HCT116 (cell line): Measurements from ENCODE around the gene SARS2. TPM values are rescaled to one million over a fixed set of nuclear protein-coding genes. Genes with fewer than 3 reads are reported as not detected.

Source experiments
- ATAC-seq: fragments of 200-7000 bp; cut with Tn5 transposase; 2 replicates; pipeline ENCODE4 v1.9.1; 2020; ENCODE audit warnings: mild to moderate bottlenecking, moderate library complexity
- BruUV-seq: library from RNA; stranded (reverse); fragments of 400-500 nt; replicated peaks from 2 replicates; lab custom pipeline; 2021; lab: Mats Ljungman, UMichigan
- CTCF ChIA-PET: fragments of 300-600 bp; sonication (Branson Sonifier 250); formaldehyde crosslinking; loops from one replicate; lab custom pipeline; 2021; ENCODE audit warnings: antibody characterized with exemption; lab: Charles Lee
- POLR2A ChIA-PET: fragments of 300-600, 350-600 bp; sonication (Branson Sonifier 250); formaldehyde crosslinking; loops from one replicate; lab custom pipeline; 2021; ENCODE audit warnings: antibody characterized with exemption; lab: Charles Lee
- RAD21 ChIA-PET, 2 experiments: fragments of 300-600 bp; sonication (Branson Sonifier 250); formaldehyde crosslinking; loops; one replicate each; lab custom pipeline; 2023; ENCODE audit warnings: low total read pairs in 2 of 2; ENCODE audit not compliant: uncharacterized antibody in 2 of 2, unreplicated experiment in 2 of 2, low non-redundant PET in 1 of 2; lab: Charles Lee
- DNase-seq: peaks from one replicate; pipeline ENCODE4 v3.0.0-alpha.2; 2010; ENCODE audit warnings: low read depth, low spot score
- H2AFZ ChIP-seq: fragments of 200-600 bp; shearing (Covaris generic), sonication (generic); 2 replicates; pipeline ENCODE4 v1.6.1; 2017; ENCODE audit warnings: low read depth, mixed run types, mixed read lengths, antibody characterized with exemption, low read length; ENCODE audit not compliant: poor library complexity, severe bottlenecking
- H3K27ac ChIP-seq: 2 replicates; pipeline ENCODE4 v1.5.1; 2012; ENCODE audit warnings: low read depth, low read length
- H3K27me3 ChIP-seq: fragments of 200-600 bp; sonication (generic); 2 replicates; pipeline ENCODE4 v1.6.1; 2016; ENCODE audit warnings: mixed run types, low read length, mixed read lengths; ENCODE audit not compliant: insufficient read depth
- H3K36me3 ChIP-seq, 2 experiments: fragments of 200-500 bp in 1 of 2; fragments of 200-600 bp in 1 of 2; sonication (Bioruptor generic) in 1 of 2; sonication (generic) in 1 of 2; 2 replicates each; pipeline versions ENCODE4 v1.5.1 to v1.6.1; 2014 to 2016; ENCODE audit warnings: low read length in 2 of 2, inconsistent platforms in 1 of 2, mixed read lengths in 1 of 2, mixed run types in 1 of 2; ENCODE audit not compliant: insufficient read depth in 2 of 2, control insufficient read depth in 1 of 2
- H3K4me1 ChIP-seq, 2 experiments: fragments of 200-600 bp in 1 of 2; sonication (generic) in 1 of 2; 2 replicates each; pipeline versions ENCODE4 v1.5.1 to v1.6.1; 2012 to 2017; ENCODE audit warnings: low read length in 2 of 2, inconsistent platforms in 1 of 2, mild to moderate bottlenecking in 1 of 2, mixed read lengths in 1 of 2, mixed run types in 1 of 2, moderate library complexity in 1 of 2; ENCODE audit not compliant: insufficient read depth in 2 of 2, control insufficient read depth in 1 of 2
- H3K4me2 ChIP-seq: fragments of 200-600 bp; sonication (generic); 2 replicates; pipeline ENCODE4 v1.6.1; 2017; ENCODE audit warnings: mixed run types, low read length, mixed read lengths
- H3K4me3 ChIP-seq, 2 experiments: fragments of 200-600 bp in 1 of 2; sonication (generic) in 1 of 2; replicated peaks in 1 of 2; 2 replicates each; pipeline ENCODE4 v1.5.1; 2011 to 2016; ENCODE audit warnings: low read length in 2 of 2, control low read depth in 1 of 2, low read depth in 1 of 2, mild to moderate bottlenecking in 1 of 2, mixed read lengths in 1 of 2, mixed run types in 1 of 2
- H3K79me2 ChIP-seq: fragments of 200-600 bp; sonication (generic); 2 replicates; pipeline ENCODE4 v1.6.1; 2017; ENCODE audit warnings: mild to moderate bottlenecking, mixed run types, low read length, moderate library complexity, mixed read lengths; ENCODE audit not compliant: insufficient read depth
- H3K9ac ChIP-seq: fragments of 200-600 bp; sonication (generic); 2 replicates; pipeline ENCODE4 v1.6.1; 2016; ENCODE audit warnings: low read length, mixed read lengths
- H3K9me2 ChIP-seq: fragments of 200-600 bp; sonication (generic), shearing (Covaris generic); 2 replicates; pipeline ENCODE4 v1.6.1; 2017; ENCODE audit warnings: mixed run types, mild to moderate bottlenecking, moderate library complexity; ENCODE audit not compliant: insufficient read depth
- H3K9me3 ChIP-seq, 2 experiments: fragments of 200-500 bp in 1 of 2; fragments of 200-600 bp in 1 of 2; sonication (Bioruptor generic) in 1 of 2; sonication (generic) in 1 of 2; 2 replicates each; pipeline ENCODE4 v1.6.1; 2014 to 2017; ENCODE audit warnings: low read length in 2 of 2, mixed read lengths in 2 of 2, inconsistent platforms in 1 of 2, low read depth in 1 of 2, mild to moderate bottlenecking in 1 of 2, mixed run types in 1 of 2, moderate library complexity in 1 of 2; ENCODE audit not compliant: control insufficient read depth in 1 of 2, insufficient read depth in 1 of 2
- H4K20me1 ChIP-seq: fragments of 200-600 bp; sonication (generic), shearing (Covaris generic); 2 replicates; pipeline ENCODE4 v1.6.1; 2017; ENCODE audit warnings: mixed run types, mild to moderate bottlenecking, moderate library complexity; ENCODE audit not compliant: insufficient read depth
- CBX3 ChIP-seq: IDR thresholded peaks from 2 replicates; pipeline ENCODE4 v1.6.1; 2012; ENCODE audit warnings: low read depth
- CEBPB ChIP-seq: IDR thresholded peaks from 2 replicates; pipeline ENCODE4 v1.6.1; 2012; ENCODE audit warnings: low read depth
- EGR1 ChIP-seq: IDR thresholded peaks from 2 replicates; pipeline ENCODE4 v1.6.1; 2012; ENCODE audit warnings: low read depth
- ELF1 ChIP-seq: IDR thresholded peaks from 2 replicates; pipeline ENCODE4 v1.6.1; 2012; ENCODE audit warnings: low read depth, borderline replicate concordance
- EZH2 ChIP-seq: fragments of 200-600 bp; sonication (generic); IDR thresholded peaks from 2 replicates; pipeline ENCODE4 v1.6.1; 2017; ENCODE audit warnings: antibody characterized with exemption, mixed run types
- EZH2phosphoT487 ChIP-seq: fragments of 200-600 bp; IDR thresholded peaks from 2 replicates; pipeline ENCODE4 v1.6.1; 2018; ENCODE audit warnings: antibody characterized with exemption, borderline replicate concordance
- JUND ChIP-seq: IDR thresholded peaks from 2 replicates; pipeline ENCODE4 v1.6.1; 2012
- POLR2A ChIP-seq: IDR thresholded peaks from 2 replicates; pipeline ENCODE4 v1.7.0; 2011; ENCODE audit warnings: borderline replicate concordance; ENCODE audit not compliant: insufficient read depth, insufficient read length; ENCODE audit errors: extremely low read depth
- RAD21 ChIP-seq: IDR thresholded peaks from 2 replicates; pipeline ENCODE4 v1.6.1; 2012; ENCODE audit warnings: low read depth, mild to moderate bottlenecking
- SIN3A ChIP-seq: IDR thresholded peaks from 2 replicates; pipeline ENCODE4 v1.6.1; 2012; ENCODE audit warnings: low read depth
- SP1 ChIP-seq: IDR thresholded peaks from 2 replicates; pipeline ENCODE4 v1.6.1; 2012; ENCODE audit warnings: low read depth
- TCF7L2 ChIP-seq: IDR thresholded peaks from 2 replicates; pipeline ENCODE4 v1.7.0; 2011; ENCODE audit warnings: borderline replicate concordance, inconsistent platforms; ENCODE audit not compliant: insufficient read depth, insufficient read length; ENCODE audit errors: extremely low read depth
- ZNF274 ChIP-seq: fragments of 200-500 bp; sonication (Bioruptor generic); IDR thresholded peaks from 2 replicates; pipeline ENCODE4 v1.6.1; 2014; ENCODE audit warnings: mild to moderate bottlenecking, low read depth, low read length, inconsistent platforms
- intact Hi-C: fragments of 100-400 bp; cut with micrococcal nuclease; formaldehyde crosslinking; loops from 2 replicates; pipeline ENCODE4 v1.10.0; 2022
- total RNA-seq: library from RNA; stranded (reverse); gene quantifications from one replicate; pipeline ENCODE4 v1.2.1, GENCODE V29; 2021; ENCODE audit not compliant: unreplicated experiment
- TF ChIP-seq, protein P1 (sequence below): IDR thresholded peaks from 2 replicates; pipeline ENCODE4 v1.6.1; 2012
- TF ChIP-seq, protein P2 (sequence below), 3 experiments: fragments of 200-600 bp in 1 of 3; sonication (generic) in 1 of 3; IDR thresholded peaks in 2 of 3; conservative IDR thresholded peaks in 1 of 3; 2 replicates each; pipeline ENCODE4 v1.5.1; 2012 to 2017; ENCODE audit warnings: low read depth in 2 of 3, low read length in 2 of 3, antibody characterized with exemption in 1 of 3, borderline replicate concordance in 1 of 3, control low read depth in 1 of 3, mild to moderate bottlenecking in 1 of 3, mixed read lengths in 1 of 3, mixed run types in 1 of 3, moderate library complexity in 1 of 3; ENCODE audit not compliant: insufficient read depth in 1 of 3
- TF ChIP-seq, protein P3 (sequence below): IDR thresholded peaks from 2 replicates; pipeline ENCODE4 v1.6.1; 2012; ENCODE audit warnings: low read depth
- TF ChIP-seq, protein P4 (sequence below): IDR thresholded peaks from 2 replicates; pipeline ENCODE4 v1.6.1; 2012
- TF ChIP-seq, protein P5 (sequence below): IDR thresholded peaks from 2 replicates; pipeline ENCODE4 v1.6.1; 2011; ENCODE audit warnings: mild to moderate bottlenecking, low read length, moderate library complexity; ENCODE audit not compliant: insufficient replicate concordance; ENCODE audit errors: extremely low read depth

The SARS2 gene
- total RNA-seq, 1 experiment from 2014 or later = 58.2 TPM

- Histone ChIP-seq H3K36me3 (no peaks in the 10 kb centered on the region), H3K4me1 (peaks cover 3 to 10% of the 10 kb centered on the region in 2 experiments), H2AFZ (no peak overlapping the region), H4K20me1 (no peaks in the 10 kb centered on the region), H3K4me3 (no peak overlapping the region), H3K79me2 (no peaks in the 10 kb centered on the region), H3K27ac (no peak overlapping the region), H3K4me2 (no peak overlapping the region), H3K27me3 (no peaks in the 10 kb centered on the region), H3K9me2 (no peaks in the 10 kb centered on the region), H3K9ac (no peak overlapping the region), H3K9me3 (no peaks in the 10 kb centered on the region)
- TF ChIP-seq TCF7L2 = no peak
- TF ChIP-seq, protein P1, sequence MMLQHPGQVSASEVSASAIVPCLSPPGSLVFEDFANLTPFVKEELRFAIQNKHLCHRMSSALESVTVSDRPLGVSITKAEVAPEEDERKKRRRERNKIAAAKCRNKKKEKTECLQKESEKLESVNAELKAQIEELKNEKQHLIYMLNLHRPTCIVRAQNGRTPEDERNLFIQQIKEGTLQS = no peak
- TF ChIP-seq, protein P2, sequence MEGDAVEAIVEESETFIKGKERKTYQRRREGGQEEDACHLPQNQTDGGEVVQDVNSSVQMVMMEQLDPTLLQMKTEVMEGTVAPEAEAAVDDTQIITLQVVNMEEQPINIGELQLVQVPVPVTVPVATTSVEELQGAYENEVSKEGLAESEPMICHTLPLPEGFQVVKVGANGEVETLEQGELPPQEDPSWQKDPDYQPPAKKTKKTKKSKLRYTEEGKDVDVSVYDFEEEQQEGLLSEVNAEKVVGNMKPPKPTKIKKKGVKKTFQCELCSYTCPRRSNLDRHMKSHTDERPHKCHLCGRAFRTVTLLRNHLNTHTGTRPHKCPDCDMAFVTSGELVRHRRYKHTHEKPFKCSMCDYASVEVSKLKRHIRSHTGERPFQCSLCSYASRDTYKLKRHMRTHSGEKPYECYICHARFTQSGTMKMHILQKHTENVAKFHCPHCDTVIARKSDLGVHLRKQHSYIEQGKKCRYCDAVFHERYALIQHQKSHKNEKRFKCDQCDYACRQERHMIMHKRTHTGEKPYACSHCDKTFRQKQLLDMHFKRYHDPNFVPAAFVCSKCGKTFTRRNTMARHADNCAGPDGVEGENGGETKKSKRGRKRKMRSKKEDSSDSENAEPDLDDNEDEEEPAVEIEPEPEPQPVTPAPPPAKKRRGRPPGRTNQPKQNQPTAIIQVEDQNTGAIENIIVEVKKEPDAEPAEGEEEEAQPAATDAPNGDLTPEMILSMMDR (IDR thresholded peaks at IDR 0.05 in 2 of 3, conservative IDR thresholded peaks at IDR 0.05 in 1 of 3; ENCODE audit: borderline replicate concordance in 1 of 3, insufficient read depth in 1 of 3, low read depth in 2 of 3, low read length in 2 of 3) = no peak
- no peak for TF ChIP-seq ELF1
- no peak for TF ChIP-seq ZNF274
- TF ChIP-seq SIN3A = no peak
- no peak for TF ChIP-seq POLR2A
- no peak for TF ChIP-seq CBX3
- no peak for TF ChIP-seq EGR1
- TF ChIP-seq, protein P3, sequence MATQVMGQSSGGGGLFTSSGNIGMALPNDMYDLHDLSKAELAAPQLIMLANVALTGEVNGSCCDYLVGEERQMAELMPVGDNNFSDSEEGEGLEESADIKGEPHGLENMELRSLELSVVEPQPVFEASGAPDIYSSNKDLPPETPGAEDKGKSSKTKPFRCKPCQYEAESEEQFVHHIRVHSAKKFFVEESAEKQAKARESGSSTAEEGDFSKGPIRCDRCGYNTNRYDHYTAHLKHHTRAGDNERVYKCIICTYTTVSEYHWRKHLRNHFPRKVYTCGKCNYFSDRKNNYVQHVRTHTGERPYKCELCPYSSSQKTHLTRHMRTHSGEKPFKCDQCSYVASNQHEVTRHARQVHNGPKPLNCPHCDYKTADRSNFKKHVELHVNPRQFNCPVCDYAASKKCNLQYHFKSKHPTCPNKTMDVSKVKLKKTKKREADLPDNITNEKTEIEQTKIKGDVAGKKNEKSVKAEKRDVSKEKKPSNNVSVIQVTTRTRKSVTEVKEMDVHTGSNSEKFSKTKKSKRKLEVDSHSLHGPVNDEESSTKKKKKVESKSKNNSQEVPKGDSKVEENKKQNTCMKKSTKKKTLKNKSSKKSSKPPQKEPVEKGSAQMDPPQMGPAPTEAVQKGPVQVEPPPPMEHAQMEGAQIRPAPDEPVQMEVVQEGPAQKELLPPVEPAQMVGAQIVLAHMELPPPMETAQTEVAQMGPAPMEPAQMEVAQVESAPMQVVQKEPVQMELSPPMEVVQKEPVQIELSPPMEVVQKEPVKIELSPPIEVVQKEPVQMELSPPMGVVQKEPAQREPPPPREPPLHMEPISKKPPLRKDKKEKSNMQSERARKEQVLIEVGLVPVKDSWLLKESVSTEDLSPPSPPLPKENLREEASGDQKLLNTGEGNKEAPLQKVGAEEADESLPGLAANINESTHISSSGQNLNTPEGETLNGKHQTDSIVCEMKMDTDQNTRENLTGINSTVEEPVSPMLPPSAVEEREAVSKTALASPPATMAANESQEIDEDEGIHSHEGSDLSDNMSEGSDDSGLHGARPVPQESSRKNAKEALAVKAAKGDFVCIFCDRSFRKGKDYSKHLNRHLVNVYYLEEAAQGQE = no peak
- no peak for TF ChIP-seq EZH2phosphoT487
- TF ChIP-seq, protein P4, sequence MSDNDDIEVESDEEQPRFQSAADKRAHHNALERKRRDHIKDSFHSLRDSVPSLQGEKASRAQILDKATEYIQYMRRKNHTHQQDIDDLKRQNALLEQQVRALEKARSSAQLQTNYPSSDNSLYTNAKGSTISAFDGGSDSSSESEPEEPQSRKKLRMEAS = no peak
- TF ChIP-seq, protein P5, sequence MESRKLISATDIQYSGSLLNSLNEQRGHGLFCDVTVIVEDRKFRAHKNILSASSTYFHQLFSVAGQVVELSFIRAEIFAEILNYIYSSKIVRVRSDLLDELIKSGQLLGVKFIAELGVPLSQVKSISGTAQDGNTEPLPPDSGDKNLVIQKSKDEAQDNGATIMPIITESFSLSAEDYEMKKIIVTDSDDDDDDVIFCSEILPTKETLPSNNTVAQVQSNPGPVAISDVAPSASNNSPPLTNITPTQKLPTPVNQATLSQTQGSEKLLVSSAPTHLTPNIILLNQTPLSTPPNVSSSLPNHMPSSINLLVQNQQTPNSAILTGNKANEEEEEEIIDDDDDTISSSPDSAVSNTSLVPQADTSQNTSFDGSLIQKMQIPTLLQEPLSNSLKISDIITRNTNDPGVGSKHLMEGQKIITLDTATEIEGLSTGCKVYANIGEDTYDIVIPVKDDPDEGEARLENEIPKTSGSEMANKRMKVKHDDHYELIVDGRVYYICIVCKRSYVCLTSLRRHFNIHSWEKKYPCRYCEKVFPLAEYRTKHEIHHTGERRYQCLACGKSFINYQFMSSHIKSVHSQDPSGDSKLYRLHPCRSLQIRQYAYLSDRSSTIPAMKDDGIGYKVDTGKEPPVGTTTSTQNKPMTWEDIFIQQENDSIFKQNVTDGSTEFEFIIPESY = no peak
- no peak for TF ChIP-seq EZH2
- TF ChIP-seq RAD21 = no peak
- TF ChIP-seq CEBPB = no peak
- TF ChIP-seq JUND = no peak
- TF ChIP-seq SP1 = no peak
- intact Hi-C loops = no loop called here
- ATAC-seq (no peak), DNase-seq (no peak)
- POLR2A ChIA-PET = no interaction called here
- RAD21 ChIA-PET = interaction anchor here in 1 of 2 experiments (0.8 kb wide), 1 partner anchor 8 kb away, joined by 3 read pairs; no protein-coding TSS in a partner anchor
- no TSS peak for BruUV-seq
- CTCF ChIA-PET = no interaction called here
Measured at GRCh38 chr19:38956264-38956663, 25.7 kb upstream of the SARS2 start.
